Skin epidermis (tissue), 12 donors: ENCODE results near the gene NUTM2B.
"Not testable (repeated sequence)": the region's sequence is repeated elsewhere in the genome, so short reads cannot be mapped to it uniquely, and the experiment has no call there.

ENCODE experiments used
- H3K27ac ChIP-seq, 21 experiments: fragments of 200-600 bp; sonication (generic) in 11 of 21; one replicate each; pipeline ENCODE4 v1.5.0; 2020; ENCODE audit warnings: mild to moderate bottlenecking in 3 of 21, inconsistent platforms in 2 of 21, moderate library complexity in 2 of 21
- H3K4me3 ChIP-seq, 7 experiments: fragments of 200-600 bp; sonication (generic) in 2 of 7; one replicate each; pipeline ENCODE4 v1.5.0; 2020; ENCODE audit warnings: inconsistent platforms in 2 of 7, mild to moderate bottlenecking in 2 of 7, moderate library complexity in 1 of 7

NUTM2B gene

DNA sequence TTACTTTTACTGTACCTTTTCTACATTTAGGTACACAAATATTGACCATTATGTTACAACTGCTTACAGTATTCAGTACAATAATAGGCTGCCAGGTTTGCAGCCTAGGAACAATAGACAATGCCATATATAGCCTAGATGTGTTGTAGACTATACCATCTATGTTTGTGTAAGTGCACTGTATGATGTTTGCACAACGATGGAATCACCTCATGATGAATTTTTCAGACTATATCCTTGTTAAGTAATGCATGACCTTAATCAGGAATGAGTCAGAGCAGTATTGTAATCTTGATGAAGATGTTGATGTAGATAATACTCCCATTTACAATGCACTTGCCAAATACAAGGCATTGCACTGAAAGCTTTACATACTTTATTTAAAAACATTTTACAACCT, 23.6 kb downstream of the NUTM2B start:
- H3K27ac ChIP-seq, H3K4me3 ChIP-seq: not testable (repeated sequence)

DNA sequence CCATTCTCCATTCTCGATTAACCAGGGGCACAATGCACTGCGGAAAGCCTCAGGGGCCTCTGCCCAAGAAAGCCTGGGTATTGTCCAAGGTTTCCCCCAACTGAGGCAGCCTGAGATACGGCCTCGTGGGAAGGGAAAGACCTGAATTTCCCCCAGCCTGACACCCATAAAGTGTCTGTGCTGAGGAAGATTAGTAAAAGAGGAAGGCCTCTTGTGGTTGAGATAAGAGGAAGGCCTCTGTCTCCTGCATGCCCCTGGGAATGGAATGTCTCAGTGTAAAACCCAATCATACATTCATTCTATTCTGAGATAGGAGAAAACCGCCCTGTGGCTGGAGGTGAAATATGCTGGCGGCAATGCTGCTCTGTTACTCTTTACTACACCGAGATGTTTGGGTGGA, 41.8 kb downstream of the NUTM2B start:
- not testable (repeated sequence) for H3K4me3 ChIP-seq, H3K27ac ChIP-seq

DNA sequence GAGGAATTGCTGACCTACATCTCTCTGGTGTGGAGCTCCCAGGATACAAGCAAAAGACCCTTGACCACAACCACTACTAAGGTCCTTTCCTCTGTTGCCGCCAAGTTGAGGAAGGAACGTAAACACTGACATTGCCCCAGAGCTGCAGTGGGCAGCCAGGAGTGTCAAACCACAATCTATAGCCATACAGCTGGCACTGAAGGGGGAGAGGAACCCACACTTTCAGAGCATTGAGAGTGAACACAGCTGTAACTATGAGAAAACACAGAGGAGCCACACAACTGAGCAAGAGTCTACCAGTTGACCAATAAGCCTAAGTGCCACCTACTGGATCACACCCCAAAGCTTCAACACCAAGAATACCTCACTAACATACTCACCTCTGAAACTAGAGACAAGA, 45.5 kb downstream of the NUTM2B start:
- not testable (repeated sequence) for H3K27ac ChIP-seq, H3K4me3 ChIP-seq

- not testable (repeated sequence) for H3K27ac ChIP-seq, H3K4me3 ChIP-seq
Measured at GRCh38 chr10:79753601-79754000, 50.6 kb downstream of the NUTM2B start.

DNA sequence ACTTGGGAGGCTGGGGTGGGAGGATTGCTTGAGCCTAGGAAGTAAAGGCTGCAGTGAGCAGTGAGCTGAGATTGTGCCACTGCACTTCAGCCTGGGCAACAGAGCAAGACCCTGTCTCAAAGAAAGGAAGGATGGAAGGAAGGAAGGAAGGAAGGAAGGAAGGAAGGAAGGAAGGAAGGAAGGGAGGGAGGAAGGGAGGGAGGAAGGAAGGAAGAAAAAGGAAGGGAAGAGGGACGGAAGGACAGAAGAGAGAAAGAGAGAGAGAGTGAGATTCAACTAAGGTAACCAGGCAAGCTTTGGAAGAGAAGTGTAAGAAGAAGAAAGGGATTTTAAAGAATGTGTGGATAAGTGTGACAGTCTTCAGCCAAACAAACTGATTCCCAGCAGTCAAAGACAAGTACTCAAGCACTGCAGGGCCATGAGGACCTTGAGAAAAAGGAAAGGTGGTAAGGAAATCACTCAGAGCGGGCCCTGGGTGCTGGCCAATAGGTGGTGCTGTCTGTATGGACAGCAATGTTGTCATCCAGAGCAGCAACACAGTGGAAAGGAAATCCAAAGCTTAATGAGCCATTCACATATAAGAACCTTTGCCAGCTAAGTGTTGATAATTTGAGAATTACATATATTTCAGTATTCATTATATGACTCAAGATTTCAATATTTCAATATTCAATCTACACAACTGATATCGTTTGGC, 55.4 kb downstream of the NUTM2B start:
- not testable (repeated sequence) for H3K4me3 ChIP-seq, H3K27ac ChIP-seq
